ENCODE measurements around the gene CACNA2D2. TPM values are rescaled to one million over a fixed set of nuclear protein-coding genes. Genes with fewer than 3 reads are reported as not detected.

The CACNA2D2 gene
- total and polyA plus RNA-seq, 2 experiments from 2014 or later, result 0.87 to 1.5 TPM

- Histone ChIP-seq H4K20me1 (ENCODE audit: insufficient read depth, poor library complexity, severe bottlenecking) (no peaks in the 10 kb centered on the region), H3K27ac (no peak overlapping the region), H3K79me2 (no peaks in the 10 kb centered on the region), H3K27me3 (no peaks in the 10 kb centered on the region), H3K4me2 (no peak overlapping the region), H2AFZ (no peak overlapping the region), H3K4me3 (no peak overlapping the region), H3K9me2 (replicated peaks; ENCODE audit: insufficient read depth) (no peaks in the 10 kb centered on the region), H3K9me3 (ENCODE audit: low read depth) (no peaks in the 10 kb centered on the region), H3K4me1 (ENCODE audit: insufficient read depth) (no peaks in the 10 kb centered on the region), H3K36me3 (replicated peaks; ENCODE audit: insufficient read depth, low read depth) (no peaks in the 10 kb centered on the region)
- 91% methylated on average over 11 of the region's 11 CpGs for WGBS (ENCODE audit: low lambda C conversion rate, missing lambda C conversion rate)
- DNase-seq (ENCODE audit: low spot score), result no peak
- TF ChIP-seq EZH2 (IDR thresholded peaks at IDR 0.05; ENCODE audit: borderline replicate concordance), result no peak
- no peak for TF ChIP-seq CTCF (IDR thresholded peaks at IDR 0.05; ENCODE audit: poor library complexity)
- no peak for TF ChIP-seq EZH2phosphoT487 (IDR thresholded peaks at IDR 0.05; ENCODE audit: low read depth, severe bottlenecking, unreplicated experiment)
Measured at GRCh38 chr3:50493623-50494022, 9.8 kb downstream of the CACNA2D2 start.

GRCh38 chr3:50493086-50493485 is 10.3 kb downstream of the CACNA2D2 start:
- TF ChIP-seq CTCF (IDR thresholded peaks at IDR 0.05; ENCODE audit: poor library complexity), result no peak
- H3K79me2 ChIP-seq, result no peaks in the 10 kb centered on the region
- no peaks in the 10 kb centered on the region for H3K36me3 ChIP-seq (replicated peaks; ENCODE audit: insufficient read depth, low read depth)
- H3K4me3 ChIP-seq, result no peak overlapping the region
- no peaks in the 10 kb centered on the region for H4K20me1 ChIP-seq (ENCODE audit: insufficient read depth, poor library complexity, severe bottlenecking)
- no peak overlapping the region for H3K27ac ChIP-seq
- no peaks in the 10 kb centered on the region for H3K27me3 ChIP-seq
- H3K9me3 ChIP-seq (ENCODE audit: low read depth), result no peaks in the 10 kb centered on the region
- H2AFZ ChIP-seq, result no peak overlapping the region
- no peak for DNase-seq (ENCODE audit: low spot score)
- H3K4me1 ChIP-seq (ENCODE audit: insufficient read depth), result no peaks in the 10 kb centered on the region
- 86% methylated on average over 4 of the region's 4 CpGs for WGBS (ENCODE audit: low lambda C conversion rate, missing lambda C conversion rate)
- H3K4me2 ChIP-seq, result no peak overlapping the region
- H3K9me2 ChIP-seq (replicated peaks; ENCODE audit: insufficient read depth), result no peaks in the 10 kb centered on the region

GRCh38 chr3:50491023-50491422 is 12.4 kb downstream of the CACNA2D2 start:
- TF ChIP-seq CTCF (IDR thresholded peaks at IDR 0.05; ENCODE audit: poor library complexity) (no peak), EZH2phosphoT487 (IDR thresholded peaks at IDR 0.05; ENCODE audit: low read depth, severe bottlenecking, unreplicated experiment) (no peak), EZH2 (IDR thresholded peaks at IDR 0.05; ENCODE audit: borderline replicate concordance) (no peak)
- Histone ChIP-seq H3K9me2 (replicated peaks; ENCODE audit: insufficient read depth) (no peaks in the 10 kb centered on the region), H3K4me3 (no peak overlapping the region), H3K36me3 (replicated peaks; ENCODE audit: insufficient read depth, low read depth) (no peaks in the 10 kb centered on the region), H3K27me3 (no peaks in the 10 kb centered on the region), H2AFZ (no peak overlapping the region), H3K4me1 (ENCODE audit: insufficient read depth) (no peaks in the 10 kb centered on the region), H3K27ac (no peak overlapping the region), H3K79me2 (no peaks in the 10 kb centered on the region), H4K20me1 (ENCODE audit: insufficient read depth, poor library complexity, severe bottlenecking) (no peaks in the 10 kb centered on the region), H3K9me3 (ENCODE audit: low read depth) (no peaks in the 10 kb centered on the region), H3K4me2 (no peak overlapping the region)
- 86% methylated on average over 5 of the region's 5 CpGs for WGBS (ENCODE audit: low lambda C conversion rate, missing lambda C conversion rate)
- DNase-seq (ENCODE audit: low spot score), result no peak

GRCh38 chr3:50490424-50490823 is 13.0 kb downstream of the CACNA2D2 start:
- no peak for DNase-seq (ENCODE audit: low spot score)
- WGBS (ENCODE audit: low lambda C conversion rate, missing lambda C conversion rate), result 73% methylated on average over 1 of the region's 1 CpG

More at GRCh38 chr3:50490424-50490823, 13.0 kb downstream of the CACNA2D2 start:
- no peak overlapping the region for H3K4me2 ChIP-seq
- H3K27me3 ChIP-seq, result no peaks in the 10 kb centered on the region
- no peak overlapping the region for H3K27ac ChIP-seq
- H3K79me2 ChIP-seq, result no peaks in the 10 kb centered on the region
- no peaks in the 10 kb centered on the region for H3K9me2 ChIP-seq (replicated peaks; ENCODE audit: insufficient read depth)
- no peaks in the 10 kb centered on the region for H3K4me1 ChIP-seq (ENCODE audit: insufficient read depth)
- no peak overlapping the region for H2AFZ ChIP-seq
- H3K4me3 ChIP-seq, result no peak overlapping the region
- H4K20me1 ChIP-seq (ENCODE audit: insufficient read depth, poor library complexity, severe bottlenecking), result no peaks in the 10 kb centered on the region
- H3K36me3 ChIP-seq (replicated peaks; ENCODE audit: insufficient read depth, low read depth), result no peaks in the 10 kb centered on the region
- H3K9me3 ChIP-seq (ENCODE audit: low read depth), result no peaks in the 10 kb centered on the region
- TF ChIP-seq EZH2 (IDR thresholded peaks at IDR 0.05; ENCODE audit: borderline replicate concordance) (no peak), CTCF (IDR thresholded peaks at IDR 0.05; ENCODE audit: poor library complexity) (no peak), EZH2phosphoT487 (IDR thresholded peaks at IDR 0.05; ENCODE audit: low read depth, severe bottlenecking, unreplicated experiment) (no peak)
